HUES64 (cell line): ENCODE measurements around the gene ARMC9.
"Not testable (repeated sequence)": the region's sequence is repeated elsewhere in the genome, so short reads cannot be mapped to it uniquely, and the experiment has no call there.

ENCODE experiments used
- H3K27ac ChIP-seq: 2 replicates; pipeline ENCODE4 v1.7.0; 2013; ENCODE audit warnings: low read depth, low read length, inconsistent platforms
- H3K27me3 ChIP-seq: 2 replicates; pipeline ENCODE4 v1.6.1; 2013; ENCODE audit warnings: mild to moderate bottlenecking, low read length; ENCODE audit not compliant: insufficient read depth
- H3K36me3 ChIP-seq: 2 replicates; pipeline ENCODE4 v1.6.1; 2013; ENCODE audit warnings: mild to moderate bottlenecking, low read length; ENCODE audit not compliant: insufficient read depth
- H3K4me1 ChIP-seq: 2 replicates; pipeline ENCODE4 v1.6.1; 2013; ENCODE audit warnings: mild to moderate bottlenecking, low read length, moderate library complexity; ENCODE audit not compliant: insufficient read depth
- H3K4me3 ChIP-seq: 2 replicates; pipeline ENCODE4 v1.5.1; 2013; ENCODE audit warnings: mild to moderate bottlenecking, low read length, moderate library complexity
- H3K9ac ChIP-seq: 2 replicates; pipeline ENCODE4 v1.6.1; 2013; ENCODE audit warnings: mild to moderate bottlenecking, low read depth, low read length
- H3K9me3 ChIP-seq: 2 replicates; pipeline ENCODE4 v1.6.1; 2013; ENCODE audit warnings: low read depth, low read length; ENCODE audit not compliant: insufficient read depth
- WGBS: fragments of 150-250, 120-280 bp; methylation state at CpG from one replicate; pipeline ENCODE4 v1.1.7; 2013; ENCODE audit warnings: missing lambda C conversion rate; 5-methylcytosine and 5-hydroxymethylcytosine counted together

The ARMC9 gene

GRCh38 chr2:231293163-231293562 lies 94.7 kb downstream of the ARMC9 start:
- Histone ChIP-seq H3K9me3 (no peaks in the 10 kb centered on the region), H3K9ac (no peak overlapping the region), H3K36me3 (peaks cover 27% of the 10 kb centered on the region), H3K4me1 (peaks cover 9% of the 10 kb centered on the region; the same call in 1 of the 2 replicates), H3K4me3 (no peak overlapping the region), H3K27me3 (no peaks in the 10 kb centered on the region), H3K27ac (no peak overlapping the region)
- 96% methylated on average over 4 of the region's 4 CpGs for WGBS

DNA sequence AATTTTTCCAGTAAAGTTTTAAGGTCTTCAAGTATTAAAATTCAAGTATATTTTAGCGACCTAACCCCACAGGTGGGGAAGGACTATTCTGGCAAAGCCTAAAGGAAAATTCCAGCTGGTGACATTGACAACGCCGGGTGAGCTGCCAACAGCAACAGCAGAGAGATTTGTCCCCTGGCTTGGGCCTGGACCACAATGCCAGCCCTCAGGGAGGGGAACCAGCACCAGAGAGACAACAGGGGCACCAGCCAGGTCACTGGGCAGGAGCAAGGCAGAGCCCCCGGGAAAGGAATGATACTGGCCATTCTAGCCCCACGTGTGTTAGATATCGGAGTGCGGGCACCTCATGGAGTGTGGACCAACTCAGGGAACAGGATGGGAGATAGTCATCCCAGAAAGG lies 95.7 kb downstream of the ARMC9 start:
- H3K4me1 ChIP-seq = peaks cover 9% of the 10 kb centered on the region; the same call in 1 of the 2 replicates
- no peaks in the 10 kb centered on the region for H3K27me3 ChIP-seq
- no peak overlapping the region for H3K9ac ChIP-seq
- no peak overlapping the region for H3K27ac ChIP-seq
- H3K36me3 ChIP-seq = peaks cover 20% of the 10 kb centered on the region
- no peaks in the 10 kb centered on the region for H3K9me3 ChIP-seq
- 91% methylated on average over 7 of the region's 7 CpGs for WGBS
- no peak overlapping the region for H3K4me3 ChIP-seq

DNA sequence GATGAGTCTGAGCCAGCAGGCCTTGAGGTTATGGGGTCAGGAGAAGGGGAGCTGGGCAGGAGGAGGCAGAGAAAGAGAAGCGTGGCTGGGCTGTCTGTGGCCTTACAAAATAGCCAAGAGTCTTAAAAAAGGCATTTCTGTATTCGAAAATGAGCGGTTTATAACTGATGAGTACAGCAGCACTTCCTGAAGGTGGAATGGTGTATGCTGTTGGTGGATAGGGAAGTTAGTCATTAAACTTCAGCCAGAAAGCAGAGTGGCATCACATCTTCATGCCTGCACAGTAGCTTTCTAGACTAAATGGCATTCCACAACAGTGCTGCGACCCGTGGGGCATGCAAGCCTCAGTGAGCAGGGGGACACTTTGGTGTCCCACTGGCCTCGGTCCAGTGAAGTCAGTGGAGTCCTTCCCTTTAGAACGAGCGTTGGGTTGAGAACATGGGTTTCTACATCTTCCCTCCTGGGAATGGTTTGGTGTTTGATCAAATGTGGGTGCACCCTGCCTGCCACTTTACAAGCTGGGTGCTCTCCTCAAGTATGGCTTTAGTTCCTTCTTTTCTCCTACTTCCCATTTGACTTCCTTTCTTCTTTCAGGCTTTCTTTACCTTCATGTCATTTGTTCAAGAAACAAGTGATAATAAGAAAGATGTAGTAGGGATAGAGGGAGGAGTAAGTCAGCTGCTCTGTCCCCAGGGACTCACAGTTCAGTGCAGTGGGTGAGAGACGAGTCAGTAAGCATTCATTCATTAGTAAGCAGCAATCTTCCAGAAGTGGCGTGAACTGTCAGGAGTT lies 96.3 kb downstream of the ARMC9 start:
- Histone ChIP-seq H3K9me3 (no peaks in the 10 kb centered on the region), H3K27ac (no peak overlapping the region), H3K36me3 (peaks cover 20% of the 10 kb centered on the region), H3K9ac (no peak overlapping the region), H3K4me1 (peaks cover 9% of the 10 kb centered on the region; the same call in 1 of the 2 replicates), H3K4me3 (no peak overlapping the region), H3K27me3 (no peaks in the 10 kb centered on the region)
- 95% methylated on average over 10 of the region's 10 CpGs for WGBS

- WGBS = 92% methylated on average over 8 of the region's 8 CpGs
- H3K4me1 ChIP-seq = peaks cover 9% of the 10 kb centered on the region; the same call in 1 of the 2 replicates
- no peak overlapping the region for H3K4me3 ChIP-seq
- no peaks in the 10 kb centered on the region for H3K27me3 ChIP-seq
- H3K9me3 ChIP-seq = no peaks in the 10 kb centered on the region
- H3K9ac ChIP-seq = no peak overlapping the region
- H3K36me3 ChIP-seq = peaks cover 20% of the 10 kb centered on the region
- H3K27ac ChIP-seq = no peak overlapping the region
Observed at GRCh38 chr2:231295363-231295655, 96.9 kb downstream of the ARMC9 start.

- Histone ChIP-seq H3K4me3 (no peak overlapping the region), H3K4me1 (peaks cover 9% of the 10 kb centered on the region; the same call in 1 of the 2 replicates), H3K27me3 (no peaks in the 10 kb centered on the region), H3K36me3 (peaks cover 16% of the 10 kb centered on the region), H3K27ac (no peak overlapping the region), H3K9ac (no peak overlapping the region), H3K9me3 (no peaks in the 10 kb centered on the region)
- WGBS = 92% methylated on average over 13 of the region's 13 CpGs
Observed at GRCh38 chr2:231296401-231296974, 98.1 kb downstream of the ARMC9 start.

DNA sequence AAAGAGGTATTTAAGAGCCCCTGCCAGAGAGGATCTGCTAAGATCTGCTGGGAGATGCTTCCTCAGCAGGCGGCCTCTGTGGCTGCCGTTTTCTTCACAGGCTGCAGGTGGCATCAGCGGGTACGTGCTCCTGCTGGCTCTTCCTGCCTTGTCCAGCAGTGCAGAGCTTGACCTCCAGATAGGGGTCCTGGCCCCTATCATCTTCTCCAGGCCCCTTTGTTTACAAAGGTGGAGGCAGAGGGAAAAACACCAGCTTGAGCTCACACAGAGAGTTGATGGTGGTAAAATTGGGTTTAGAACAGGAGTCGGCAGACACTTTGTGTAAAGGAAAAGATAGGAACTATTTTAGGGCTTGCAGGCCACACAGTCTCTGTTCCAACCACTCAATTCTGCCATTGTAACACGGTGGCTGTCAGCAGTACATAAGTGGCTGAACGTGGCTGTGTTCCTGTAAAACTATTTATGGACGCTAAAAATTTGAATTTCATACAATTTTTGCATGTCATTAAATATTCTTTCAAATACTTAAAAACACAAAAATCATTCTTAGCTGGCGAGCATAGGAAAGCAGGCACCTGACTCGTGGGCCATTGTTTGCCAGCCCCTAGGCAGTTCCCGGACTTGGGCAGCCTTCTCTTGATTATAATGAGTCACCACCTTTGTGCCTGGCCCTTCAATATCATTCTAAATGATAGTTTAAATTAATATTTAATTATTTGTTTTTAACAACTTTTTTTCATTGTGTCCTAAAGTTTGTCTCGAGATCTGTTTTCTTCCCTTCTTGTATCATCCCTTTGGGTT lies 98.9 kb downstream of the ARMC9 start:
- WGBS = 62% methylated on average over 12 of the region's 12 CpGs
- H3K4me3 ChIP-seq = no peak overlapping the region

GRCh38 chr2:231298091-231298490 lies 99.7 kb downstream of the ARMC9 start:
- no peak overlapping the region for H3K27ac ChIP-seq
- no peaks in the 10 kb centered on the region for H3K27me3 ChIP-seq
- 97% methylated on average over 8 of the region's 8 CpGs for WGBS
- H3K9me3 ChIP-seq = no peaks in the 10 kb centered on the region
- no peak overlapping the region for H3K4me3 ChIP-seq
- H3K9ac ChIP-seq = no peak overlapping the region
- H3K4me1 ChIP-seq = peaks cover 9% of the 10 kb centered on the region; the same call in 1 of the 2 replicates
- H3K36me3 ChIP-seq = peaks cover 14% of the 10 kb centered on the region

More for the DNA sequence above, 98.9 kb downstream of the ARMC9 start:
- Histone ChIP-seq H3K27ac (no peak overlapping the region), H3K36me3 (peaks cover 16% of the 10 kb centered on the region), H3K9ac (no peak overlapping the region), H3K9me3 (no peaks in the 10 kb centered on the region), H3K27me3 (no peaks in the 10 kb centered on the region), H3K4me1 (peaks cover 9% of the 10 kb centered on the region; the same call in 1 of the 2 replicates)

DNA sequence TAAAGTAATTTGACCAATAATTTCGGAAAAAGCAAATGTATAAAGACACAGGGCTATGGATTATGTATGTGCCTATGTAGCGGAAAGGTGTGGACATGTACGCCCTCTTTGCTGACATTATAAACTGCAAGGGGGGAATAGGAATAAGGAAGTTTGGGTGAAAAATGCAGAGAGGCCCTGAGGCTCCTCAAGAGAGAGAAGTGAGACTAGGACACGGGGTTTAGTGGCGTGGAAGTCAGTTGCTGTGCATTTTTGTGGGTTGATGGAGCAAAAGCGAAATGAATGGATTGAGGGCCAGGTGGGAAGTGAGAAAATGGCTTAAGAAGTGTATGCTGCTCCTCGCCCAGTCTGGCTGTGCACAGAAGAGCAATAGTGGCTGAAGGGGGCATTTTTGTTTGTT lies 100.8 kb downstream of the ARMC9 start:
- H3K9ac ChIP-seq = no peak overlapping the region
- peaks cover 9% of the 10 kb centered on the region; the same call in 1 of the 2 replicates for H3K4me1 ChIP-seq
- H3K27ac ChIP-seq = no peak overlapping the region
- no peaks in the 10 kb centered on the region for H3K27me3 ChIP-seq
- no peak overlapping the region for H3K4me3 ChIP-seq
- peaks cover 3% of the 10 kb centered on the region; the same call in 1 of the 2 replicates for H3K36me3 ChIP-seq
- WGBS = 93% methylated on average over 7 of the region's 7 CpGs
- H3K9me3 ChIP-seq = no peaks in the 10 kb centered on the region

DNA sequence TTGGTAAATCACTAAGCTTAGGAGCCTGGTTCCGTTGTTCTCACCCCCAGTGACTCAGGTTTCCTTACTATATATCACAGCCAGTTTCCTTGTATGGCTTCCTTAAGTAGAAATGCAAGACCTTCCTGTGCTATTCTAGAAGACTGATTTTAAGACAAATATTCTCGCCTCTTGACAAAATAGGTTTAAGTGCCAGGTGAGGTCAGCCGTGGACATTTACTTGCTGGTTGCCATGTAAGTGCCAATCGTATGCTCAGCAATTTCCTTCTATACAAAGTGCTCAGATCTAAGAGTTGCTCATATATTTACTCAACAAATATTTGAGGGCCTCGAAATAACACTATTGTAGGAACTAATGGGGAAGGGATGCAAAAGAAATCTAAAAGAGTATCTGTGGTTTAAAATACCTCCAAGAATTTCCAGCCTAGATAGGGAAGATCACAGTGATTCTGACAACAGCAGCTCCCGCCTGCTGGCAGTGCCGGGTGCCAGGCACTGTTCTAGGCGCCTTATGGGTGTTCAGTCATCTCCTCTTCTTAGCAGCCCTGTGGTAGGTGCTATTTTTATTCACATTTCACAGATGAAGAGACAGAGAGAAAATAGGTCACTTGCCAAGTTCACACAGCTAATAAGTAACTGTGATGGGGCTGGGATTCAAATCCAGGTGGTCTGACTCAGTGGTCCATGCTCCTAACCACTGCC lies 101.7 kb downstream of the ARMC9 start:
- Histone ChIP-seq H3K27me3 (no peaks in the 10 kb centered on the region), H3K4me3 (no peak overlapping the region), H3K36me3 (no peaks in the 10 kb centered on the region), H3K9ac (no peak overlapping the region), H3K9me3 (no peaks in the 10 kb centered on the region), H3K4me1 (peaks cover 9% of the 10 kb centered on the region; the same call in 1 of the 2 replicates), H3K27ac (no peak overlapping the region)
- WGBS = 93% methylated on average over 8 of the region's 8 CpGs

- no peak overlapping the region for H3K4me3 ChIP-seq
Observed at GRCh38 chr2:231300722-231301076, 102.3 kb downstream of the ARMC9 start.

GRCh38 chr2:231304259-231304658 lies 105.8 kb downstream of the ARMC9 start:
- H3K4me3 ChIP-seq, H3K27ac ChIP-seq, H3K36me3 ChIP-seq, H3K9me3 ChIP-seq, H3K4me1 ChIP-seq, H3K9ac ChIP-seq, H3K27me3 ChIP-seq: not testable (repeated sequence)
- 96% methylated on average over 6 of the region's 6 CpGs for WGBS

More at GRCh38 chr2:231300722-231301076, 102.3 kb downstream of the ARMC9 start:
- no peak overlapping the region for H3K27ac ChIP-seq
- H3K9me3 ChIP-seq = no peaks in the 10 kb centered on the region
- 97% methylated on average over 3 of the region's 3 CpGs for WGBS
- no peak overlapping the region for H3K9ac ChIP-seq
- H3K36me3 ChIP-seq = no peaks in the 10 kb centered on the region
- H3K4me1 ChIP-seq = peaks cover 9% of the 10 kb centered on the region; the same call in 1 of the 2 replicates
- H3K27me3 ChIP-seq = no peaks in the 10 kb centered on the region
